A549 treated with RU486 at 1 μM for 4 hours (cell line): ENCODE measurements around the gene FMOD. TPM values are rescaled to one million over a fixed set of nuclear protein-coding genes. Genes with fewer than 3 reads are reported as not detected.

Source experiments
- total RNA-seq: library from RNA; stranded (reverse); fragments of 200-300 nt; extraction: Qiagen RNA extraction; gene quantifications from 5 replicates; pipeline ENCODE4 v1.2.3, GENCODE V29; 2022; ENCODE audit warnings: low read depth

FMOD gene
- total RNA-seq, result 0.09 to 0.10 TPM in 2 of 5 replicates, not detected in the others

GRCh38 chr1:203351037-203351625 lies at the start of gene FMOD:
FMOD (minus strand) TSS chr1:203351122; CDS start chr1:203348270, 2,852 bp downstream.

DNA sequence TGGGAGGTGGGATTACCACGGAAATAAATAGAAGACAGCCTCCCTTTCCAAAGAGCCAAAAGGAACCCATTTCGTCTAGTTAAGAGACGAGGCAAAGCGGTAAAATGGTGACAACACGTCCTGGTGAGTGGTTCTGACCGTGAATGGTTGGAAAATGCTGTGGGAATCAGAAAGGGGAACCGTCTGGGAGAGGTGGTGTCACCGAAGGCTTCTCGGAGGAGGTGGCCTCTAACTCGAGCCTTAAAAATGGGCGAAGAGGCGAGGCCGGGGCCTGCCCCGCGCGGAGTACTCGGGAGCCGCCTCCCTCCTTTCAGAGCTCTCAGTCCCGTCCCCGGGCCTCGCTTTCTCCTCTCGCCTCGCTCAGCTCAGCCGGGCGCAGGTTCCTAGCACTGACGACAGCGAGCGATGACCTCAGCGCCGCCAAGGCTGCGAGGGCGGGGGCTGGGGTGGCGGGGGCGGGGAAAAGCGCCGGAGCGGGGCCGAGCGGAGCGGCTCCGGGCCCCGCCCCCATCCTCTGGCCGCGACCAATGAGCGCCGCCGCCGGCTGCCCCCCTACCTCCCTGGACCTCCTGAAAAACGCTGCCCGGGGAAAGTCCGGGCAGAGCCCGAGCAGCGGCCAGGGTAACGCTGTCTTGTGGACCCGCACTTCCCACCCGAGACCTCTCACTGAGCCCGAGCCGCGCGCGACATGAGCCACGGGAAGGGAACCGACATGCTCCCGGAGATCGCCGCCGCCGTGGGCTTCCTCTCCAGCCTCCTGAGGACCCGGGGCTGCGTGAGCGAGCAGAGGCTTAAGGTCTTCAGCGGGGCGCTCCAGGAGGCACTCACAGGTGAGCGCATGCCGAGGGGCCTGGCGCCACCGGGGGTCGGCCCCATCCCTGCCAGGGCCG lies 45.8 kb downstream of the FMOD start, which contains the start of gene BTG2:
BTG2 (plus strand) TSS at position 601 of the 890 bp plus-strand sequence; CDS start at position 689, 88 bp downstream.

Other genes with a start within 250 kb of the FMOD start
- gene ADORA1, start 223.4 kb downstream of the FMOD start, total RNA-seq, result 0.73 to 1.3 TPM (median 1.2 TPM) in 5 replicates
- not detected in 5 replicates for gene MYBPH, start 175.3 kb downstream of the FMOD start, total RNA-seq
- not detected in 5 replicates for gene CHI3L1, start 164.4 kb downstream of the FMOD start, total RNA-seq
- gene CHIT1, start 121.4 kb downstream of the FMOD start, total RNA-seq, result not detected in 5 replicates
- gene BTG2, start 45.6 kb downstream of the FMOD start, total RNA-seq, result 10.8 to 14.6 TPM (median 14.5 TPM) in 5 replicates
- not detected in 5 replicates for gene PRELP, start 124.7 kb upstream of the FMOD start, total RNA-seq
- gene OPTC, start 143.0 kb upstream of the FMOD start, total RNA-seq, result not detected in 5 replicates